Right atrium auricular region (tissue), 2 donors: Measurements from ENCODE around the gene EDAR. TPM values are rescaled to one million over a fixed set of nuclear protein-coding genes. Genes with fewer than 3 reads are reported as not detected.

ENCODE experiments used
- DNase-seq: peaks from one replicate; pipeline ENCODE4 v3.0.0-alpha.2; 2019; ENCODE audit warnings: low spot score
- H3K27ac ChIP-seq, 2 donors: fragments of 200-600 bp; sonication (generic); 1 replicate in 1 of 2; 2 replicates in 1 of 2; pipeline ENCODE4 v1.5.1; 2016 to 2019
- H3K27me3 ChIP-seq, 2 donors: fragments of 200-600 bp; sonication (generic); one replicate each; pipeline versions ENCODE4 v1.5.1 to v1.6.0; 2017 to 2019
- H3K36me3 ChIP-seq: fragments of 200-600 bp; sonication (generic); one replicate; pipeline ENCODE4 v1.5.1; 2016
- H3K4me1 ChIP-seq, 2 donors: fragments of 200-600 bp; sonication (generic); one replicate each; pipeline versions ENCODE4 v1.5.1 to v1.6.0; 2017 to 2019
- H3K4me3 ChIP-seq, 2 donors: fragments of 200-600 bp; sonication (generic); 1 replicate in 1 of 2; 2 replicates in 1 of 2; pipeline ENCODE4 v1.5.1; 2017 to 2019; ENCODE audit warnings: mild to moderate bottlenecking in 1 of 2, moderate library complexity in 1 of 2
- H3K9me3 ChIP-seq, 2 donors: fragments of 200-600 bp; sonication (generic); one replicate each; pipeline ENCODE4 v1.5.1; 2019
- total RNA-seq, 2 donors: library from RNA; depleted of rRNA; stranded (reverse); fragments of >200 nt; gene quantifications; one replicate each; pipeline ENCODE4 v1.1.0, GENCODE V29; 2016
- TF ChIP-seq, protein P1 (sequence below), 2 donors: fragments of 200-600 bp; sonication (generic); IDR thresholded peaks; one replicate each; pipeline ENCODE4 v1.5.1; 2019; ENCODE audit warnings: antibody characterized with exemption in 2 of 2

The EDAR gene
- total RNA-seq, 2 donors from 2014 or later = not detected

DNA sequence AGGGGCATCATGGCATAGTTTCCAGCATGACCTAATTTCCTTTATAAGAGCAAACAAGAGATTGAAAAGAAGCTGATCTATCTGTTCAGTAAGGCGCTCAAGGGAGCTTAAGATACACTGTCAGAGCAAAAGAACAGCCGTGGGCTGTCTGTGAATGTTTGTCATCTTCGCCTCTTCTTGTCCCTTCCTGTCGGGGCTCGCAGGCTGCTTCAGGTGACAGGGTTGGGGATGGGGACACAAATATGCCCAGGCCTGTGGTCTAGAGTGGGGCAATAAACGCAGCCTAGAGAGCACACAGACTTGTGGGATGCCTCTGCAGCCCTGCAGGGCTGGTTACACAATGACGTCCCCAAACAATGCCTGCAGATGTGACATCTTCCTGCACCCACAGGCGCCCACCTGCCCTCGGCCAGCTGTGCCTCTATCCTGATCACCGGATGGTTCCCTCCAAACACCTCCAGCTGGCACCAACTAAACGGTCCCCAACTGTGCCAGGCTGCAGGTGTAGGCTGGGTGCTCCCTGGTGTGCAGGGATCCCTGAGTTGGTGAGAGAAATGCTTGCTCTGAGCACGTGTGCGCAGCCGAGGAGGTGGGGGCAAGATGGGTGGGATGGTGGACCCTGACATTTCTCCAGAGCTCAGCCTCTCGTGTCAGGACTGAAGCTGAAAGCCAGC lies 72.8 kb downstream of the EDAR start:
- H3K4me1 ChIP-seq = no peaks in the 10 kb centered on the region
- H3K9me3 ChIP-seq = no peaks in the 10 kb centered on the region
- no peaks in the 10 kb centered on the region for H3K27me3 ChIP-seq
- H3K36me3 ChIP-seq = no peaks in the 10 kb centered on the region
- H3K27ac ChIP-seq = no peak overlapping the region
- DNase-seq = peak; percentile 55
- TF ChIP-seq, protein P1, sequence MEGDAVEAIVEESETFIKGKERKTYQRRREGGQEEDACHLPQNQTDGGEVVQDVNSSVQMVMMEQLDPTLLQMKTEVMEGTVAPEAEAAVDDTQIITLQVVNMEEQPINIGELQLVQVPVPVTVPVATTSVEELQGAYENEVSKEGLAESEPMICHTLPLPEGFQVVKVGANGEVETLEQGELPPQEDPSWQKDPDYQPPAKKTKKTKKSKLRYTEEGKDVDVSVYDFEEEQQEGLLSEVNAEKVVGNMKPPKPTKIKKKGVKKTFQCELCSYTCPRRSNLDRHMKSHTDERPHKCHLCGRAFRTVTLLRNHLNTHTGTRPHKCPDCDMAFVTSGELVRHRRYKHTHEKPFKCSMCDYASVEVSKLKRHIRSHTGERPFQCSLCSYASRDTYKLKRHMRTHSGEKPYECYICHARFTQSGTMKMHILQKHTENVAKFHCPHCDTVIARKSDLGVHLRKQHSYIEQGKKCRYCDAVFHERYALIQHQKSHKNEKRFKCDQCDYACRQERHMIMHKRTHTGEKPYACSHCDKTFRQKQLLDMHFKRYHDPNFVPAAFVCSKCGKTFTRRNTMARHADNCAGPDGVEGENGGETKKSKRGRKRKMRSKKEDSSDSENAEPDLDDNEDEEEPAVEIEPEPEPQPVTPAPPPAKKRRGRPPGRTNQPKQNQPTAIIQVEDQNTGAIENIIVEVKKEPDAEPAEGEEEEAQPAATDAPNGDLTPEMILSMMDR (IDR thresholded peaks at IDR 0.05) = no peak
- no peak overlapping the region for H3K4me3 ChIP-seq

DNA sequence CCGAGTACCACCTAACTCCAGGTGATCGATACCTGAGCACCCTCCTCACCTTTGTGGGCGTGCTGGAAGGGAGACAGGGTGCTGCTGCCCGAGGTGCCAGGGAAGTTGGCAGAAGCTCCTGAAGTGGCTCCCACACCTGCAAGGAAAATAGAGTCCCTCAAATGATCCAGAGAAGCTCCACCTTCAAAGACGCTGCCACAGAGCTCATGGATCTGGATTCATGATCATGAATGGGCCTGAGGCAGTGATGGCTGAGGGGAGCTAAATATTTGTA lies 76.5 kb downstream of the EDAR start:
- H3K9me3 ChIP-seq = no peaks in the 10 kb centered on the region
- H3K4me1 ChIP-seq = no peaks in the 10 kb centered on the region
- H3K4me3 ChIP-seq = no peak overlapping the region
- DNase-seq = no peak
- no peak overlapping the region for H3K27ac ChIP-seq
- no peaks in the 10 kb centered on the region for H3K27me3 ChIP-seq
- TF ChIP-seq, protein P1 (IDR thresholded peaks at IDR 0.05) = no peak
- no peaks in the 10 kb centered on the region for H3K36me3 ChIP-seq

DNA sequence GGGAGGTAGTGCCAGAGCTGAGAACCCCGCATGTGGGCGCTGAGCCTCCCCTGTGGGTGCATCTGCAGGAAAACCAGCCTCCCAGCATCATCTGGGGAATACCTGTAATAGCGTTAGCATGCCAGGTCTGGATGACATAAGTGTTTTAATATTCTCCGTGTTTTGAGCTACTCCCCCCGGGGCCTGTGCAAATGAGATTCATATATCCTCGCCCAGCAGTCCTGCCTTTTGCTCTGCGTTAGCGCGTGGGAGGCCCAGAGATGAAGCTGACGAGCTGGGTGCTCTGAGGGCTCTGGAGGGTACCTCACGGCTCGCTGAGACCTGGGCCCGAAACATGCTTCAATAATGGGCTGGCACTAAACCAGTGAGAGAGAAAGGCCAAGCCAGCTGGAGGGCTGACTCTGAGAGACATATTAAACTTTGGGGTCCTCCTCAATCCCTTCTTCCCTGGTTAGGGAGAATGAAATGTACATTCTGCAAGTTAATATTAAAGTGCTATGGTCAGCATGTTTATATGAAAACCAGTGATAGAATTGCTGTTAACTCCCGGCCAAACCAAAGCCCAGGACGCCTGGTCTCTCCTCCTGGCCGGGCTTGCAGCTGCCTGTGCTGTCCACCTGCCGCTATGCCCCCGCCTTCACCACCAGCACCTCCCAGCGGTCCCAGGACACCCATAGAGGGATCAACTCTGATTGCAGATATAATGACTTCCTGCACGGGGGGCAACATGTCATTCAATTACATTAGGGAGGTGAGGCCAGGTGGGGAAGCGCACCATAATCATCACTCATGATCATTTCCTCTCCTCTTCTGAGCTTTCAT lies 77.0 kb downstream of the EDAR start:
- no peak overlapping the region for H3K4me3 ChIP-seq
- no peak overlapping the region for H3K27ac ChIP-seq
- H3K27me3 ChIP-seq = no peaks in the 10 kb centered on the region
- TF ChIP-seq, protein P1 (IDR thresholded peaks at IDR 0.05) = no peak
- no peaks in the 10 kb centered on the region for H3K9me3 ChIP-seq
- peak; percentile 46 for DNase-seq
- no peaks in the 10 kb centered on the region for H3K36me3 ChIP-seq
- no peaks in the 10 kb centered on the region for H3K4me1 ChIP-seq

DNA sequence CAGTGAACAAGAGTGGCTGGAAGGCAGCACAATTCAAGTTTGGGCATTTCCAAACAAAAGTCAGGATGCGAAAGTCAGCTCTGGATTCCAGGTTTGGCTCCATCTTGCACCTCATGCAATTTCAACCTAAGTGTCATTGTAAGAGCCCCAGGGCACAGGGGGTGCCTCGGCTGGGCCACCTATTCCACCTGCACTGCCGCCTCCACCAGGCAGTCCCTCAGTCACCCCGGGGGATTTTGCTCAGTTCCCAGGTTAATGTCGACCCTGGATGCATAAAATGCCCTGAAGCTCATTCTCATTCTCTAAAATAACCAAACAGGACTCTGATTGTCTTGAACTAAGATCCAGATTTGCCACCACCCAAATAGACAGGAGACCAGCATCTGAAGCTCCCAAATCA lies 77.6 kb downstream of the EDAR start:
- no peaks in the 10 kb centered on the region for H3K27me3 ChIP-seq
- H3K4me3 ChIP-seq = no peak overlapping the region
- no peak overlapping the region for H3K27ac ChIP-seq
- no peaks in the 10 kb centered on the region for H3K9me3 ChIP-seq
- H3K4me1 ChIP-seq = no peaks in the 10 kb centered on the region
- TF ChIP-seq, protein P1 (IDR thresholded peaks at IDR 0.05) = no peak
- no peak for DNase-seq
- H3K36me3 ChIP-seq = no peaks in the 10 kb centered on the region

DNA sequence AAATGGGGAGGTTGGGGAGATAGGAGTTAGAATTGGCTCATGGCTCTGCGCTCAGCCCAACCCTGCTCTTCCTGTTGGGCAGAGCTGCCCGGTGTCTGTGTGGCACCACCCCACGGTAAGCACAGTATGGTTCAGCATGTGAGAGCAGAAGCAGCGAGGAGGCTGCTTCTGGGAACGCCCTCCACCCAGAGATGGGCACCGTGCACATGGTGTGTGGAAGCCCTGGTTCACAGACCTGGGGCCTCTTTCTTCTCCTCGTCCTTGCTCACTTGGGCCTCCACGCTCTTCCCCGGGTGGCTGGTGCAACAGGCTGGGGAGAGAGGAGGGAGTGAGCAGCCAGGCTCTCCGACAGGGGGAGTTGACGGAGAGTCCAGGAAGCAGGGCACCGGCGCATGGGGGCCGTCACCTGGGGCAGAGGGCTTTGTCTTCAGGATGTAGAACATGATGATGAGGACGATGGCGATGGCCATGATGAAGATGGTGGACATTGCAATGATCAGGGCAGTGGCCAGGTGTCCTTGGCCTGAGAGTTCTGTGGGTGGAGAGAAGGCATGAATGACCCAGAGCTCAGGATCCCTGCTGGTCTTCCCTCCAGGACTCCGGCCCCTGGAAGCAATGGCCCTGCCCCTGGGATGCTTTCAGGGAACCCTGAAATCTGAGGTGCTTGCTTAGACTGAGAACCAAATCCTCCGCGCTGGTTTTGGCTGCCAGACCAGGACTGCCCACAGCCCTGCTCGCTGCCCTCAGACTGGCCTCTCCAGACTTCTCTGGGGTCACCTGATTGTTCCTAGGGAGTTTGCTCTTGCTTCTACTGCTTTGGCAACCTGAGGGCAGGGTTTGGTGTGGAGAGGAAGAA lies 78.3 kb downstream of the EDAR start:
- Histone ChIP-seq H3K4me1 (no peaks in the 10 kb centered on the region), H3K27ac (no peak overlapping the region), H3K9me3 (no peaks in the 10 kb centered on the region), H3K27me3 (no peaks in the 10 kb centered on the region), H3K4me3 (no peak overlapping the region), H3K36me3 (no peaks in the 10 kb centered on the region)
- TF ChIP-seq, protein P1 (IDR thresholded peaks at IDR 0.05) = no peak
- DNase-seq = peak; percentile 48
